ENCODE results near the gene TH. TPM values are rescaled to one million over a fixed set of nuclear protein-coding genes. Genes with fewer than 3 reads are reported as not detected.

TH gene
- total and polyA plus RNA-seq, 7 donors = 0.17 TPM; not detected in 6

DNA sequence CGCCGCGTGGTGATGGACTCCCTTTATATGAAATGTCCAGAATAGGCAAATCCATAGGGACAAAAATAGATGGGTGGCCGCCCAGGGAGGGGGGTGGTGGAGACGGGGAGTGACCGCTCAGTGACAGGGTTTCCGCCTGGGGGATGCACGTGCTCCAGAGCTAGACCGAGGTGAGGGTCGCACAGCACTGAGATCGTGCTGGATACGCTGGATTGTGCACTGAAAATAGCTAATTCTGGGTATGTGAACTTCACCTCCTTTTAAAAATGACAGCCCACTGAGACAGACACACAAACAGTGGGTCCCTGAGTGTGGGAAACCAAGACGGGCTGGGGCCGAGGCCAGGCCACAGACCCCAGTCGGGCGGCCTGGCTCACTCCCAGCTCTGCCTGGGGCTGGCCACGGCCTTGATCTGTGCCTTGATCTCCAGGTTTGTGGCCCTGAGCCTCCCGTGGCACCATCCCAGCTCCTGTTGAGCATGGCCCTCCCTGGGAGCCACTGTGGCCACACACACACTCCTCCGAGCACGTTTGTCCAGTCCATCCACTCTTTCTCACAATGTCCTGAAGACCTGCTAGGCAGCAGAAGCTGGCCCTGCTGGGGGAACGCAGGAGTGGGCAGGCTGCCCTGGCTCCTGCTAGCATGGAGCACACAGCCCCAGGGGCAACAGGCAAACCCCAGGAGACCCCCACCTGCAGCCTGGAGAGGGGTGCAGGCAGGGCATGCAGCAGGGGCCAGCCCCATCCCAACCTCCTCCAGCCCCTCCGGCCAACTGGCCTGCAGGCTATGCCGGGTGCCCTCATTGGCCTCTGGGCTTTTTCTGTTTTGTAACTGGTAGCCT lies 41.0 kb upstream of the TH start:
- intact Hi-C loops (cut with DNase I) = no loop called here
- peak; percentile 41 for DNase-seq
- Histone ChIP-seq H3K9me3 (no peaks in the 10 kb centered on the region), H3K4me3 (no peak overlapping the region), H3K36me3 (no peaks in the 10 kb centered on the region), H3K4me1 (no peaks in the 10 kb centered on the region), H3K27me3 (peaks cover 0 to 6% (median 4%) of the 10 kb centered on the region in 3 donors), H3K27ac (no peak overlapping the region)
- TF ChIP-seq POLR2AphosphoS5 (IDR thresholded peaks at IDR 0.05) = no peak
- 87 to 89% methylated on average over 23 of the region's 23 CpGs for WGBS, 2 donors

DNA sequence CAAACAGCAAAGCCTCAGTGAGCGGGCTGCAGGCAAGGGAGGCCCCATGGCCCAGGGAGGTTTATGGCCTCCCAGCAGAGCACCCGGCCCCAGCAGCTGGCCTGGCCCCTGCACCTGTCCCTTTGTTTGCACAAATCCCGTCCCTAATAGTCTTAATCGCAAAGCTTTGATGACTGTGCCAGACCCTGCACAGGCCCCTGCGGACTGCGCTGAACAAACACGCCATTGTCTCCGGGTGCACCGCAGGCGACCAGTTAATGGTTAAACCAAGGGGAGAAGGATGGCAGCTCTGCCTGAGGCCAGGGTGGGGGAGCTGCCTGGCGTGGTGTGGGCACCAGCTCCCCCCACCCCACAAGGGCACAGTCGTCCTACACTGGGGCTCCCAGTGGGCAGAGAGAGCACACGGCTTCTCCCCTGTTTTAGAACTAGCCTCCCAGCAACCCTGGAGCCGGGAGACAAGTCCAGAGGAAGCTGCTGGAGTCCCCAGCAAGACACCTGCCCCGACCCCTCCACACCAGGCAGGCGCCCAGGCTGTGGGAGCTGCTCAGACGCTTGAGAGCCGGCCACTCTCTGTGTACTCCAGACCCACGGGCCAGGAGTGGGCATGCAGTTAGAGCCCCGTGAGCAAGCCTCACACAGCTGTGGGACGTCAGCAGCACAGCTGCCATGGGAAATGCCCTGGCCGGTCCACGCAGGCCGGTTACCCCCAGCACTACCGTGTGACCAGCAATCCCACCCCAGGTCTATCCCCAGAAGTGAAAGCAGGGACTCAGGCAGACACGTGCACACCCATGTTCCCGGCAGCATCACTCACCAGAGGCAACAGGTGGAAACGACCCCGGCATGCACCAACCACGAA lies 39.7 kb upstream of the TH start:
- H3K27me3 ChIP-seq = peaks cover 0 to 6% (median 4%) of the 10 kb centered on the region in 3 donors
- 21 to 73% methylated on average over 30 of the region's 30 CpGs for WGBS, 2 donors
- TF ChIP-seq CTCF (IDR thresholded peaks at IDR 0.05) = no peak
- intact Hi-C loops (cut with DNase I) = no loop called here
- no peak overlapping the region for H3K4me3 ChIP-seq
- H3K4me1 ChIP-seq = no peaks in the 10 kb centered on the region
- no peaks in the 10 kb centered on the region for H3K36me3 ChIP-seq
- H3K27ac ChIP-seq = no peak overlapping the region
- peak; percentile 52 for DNase-seq
- no peaks in the 10 kb centered on the region for H3K9me3 ChIP-seq

- intact Hi-C loops (cut with DNase I) = no loop called here
- Histone ChIP-seq H3K9me3 (no peaks in the 10 kb centered on the region), H3K36me3 (no peaks in the 10 kb centered on the region), H3K27me3 (peaks cover 0 to 6% (median 4%) of the 10 kb centered on the region in 3 donors), H3K27ac (no peak overlapping the region), H3K4me3 (no peak overlapping the region), H3K4me1 (no peaks in the 10 kb centered on the region)
- 24 to 74% methylated on average over 16 of the region's 16 CpGs for whole genome bisulfite sequencing, 2 donors
- DNase-seq = peak; percentile 50
- no peak for TF ChIP-seq POLR2AphosphoS5 (IDR thresholded peaks at IDR 0.05)
- TF ChIP-seq EP300 (IDR thresholded peaks at IDR 0.05) = no peak
- TF ChIP-seq CTCF (IDR thresholded peaks at IDR 0.05) = no peak
- no peak for TF ChIP-seq POLR2A (IDR thresholded peaks at IDR 0.05)
These were observed 38.9 kb upstream of the TH start for GRCh38 chr11:2210366-2211112.

- intact Hi-C loops (cut with DNase I) = no loop called here
- 57 to 83% methylated on average over 12 of the region's 12 CpGs for WGBS, 2 donors
- Histone ChIP-seq H3K27ac (no peak overlapping the region), H3K4me1 (no peaks in the 10 kb centered on the region), H3K27me3 (peaks cover 0 to 6% (median 4%) of the 10 kb centered on the region in 3 donors), H3K9me3 (no peaks in the 10 kb centered on the region), H3K36me3 (no peaks in the 10 kb centered on the region), H3K4me3 (no peak overlapping the region)
- peak; percentile 37 for DNase-seq
- no peak for TF ChIP-seq POLR2A (IDR thresholded peaks at IDR 0.05)
- TF ChIP-seq POLR2AphosphoS5 (IDR thresholded peaks at IDR 0.05) = no peak
- TF ChIP-seq CTCF (IDR thresholded peaks at IDR 0.05) = no peak
- TF ChIP-seq EP300 (IDR thresholded peaks at IDR 0.05) = no peak
These were observed 38.3 kb upstream of the TH start for GRCh38 chr11:2209900-2210321.
